ENCODE measurements around the gene TMTC2. TPM values are rescaled to one million over a fixed set of nuclear protein-coding genes. Genes with fewer than 3 reads are reported as not detected.
A peak's percentile ranks its signal among the peaks of the same experiment; 100 is the strongest.

Gene TMTC2
- total RNA-seq, 1 experiment from 2014 or later, result 1.2 TPM

DNA sequence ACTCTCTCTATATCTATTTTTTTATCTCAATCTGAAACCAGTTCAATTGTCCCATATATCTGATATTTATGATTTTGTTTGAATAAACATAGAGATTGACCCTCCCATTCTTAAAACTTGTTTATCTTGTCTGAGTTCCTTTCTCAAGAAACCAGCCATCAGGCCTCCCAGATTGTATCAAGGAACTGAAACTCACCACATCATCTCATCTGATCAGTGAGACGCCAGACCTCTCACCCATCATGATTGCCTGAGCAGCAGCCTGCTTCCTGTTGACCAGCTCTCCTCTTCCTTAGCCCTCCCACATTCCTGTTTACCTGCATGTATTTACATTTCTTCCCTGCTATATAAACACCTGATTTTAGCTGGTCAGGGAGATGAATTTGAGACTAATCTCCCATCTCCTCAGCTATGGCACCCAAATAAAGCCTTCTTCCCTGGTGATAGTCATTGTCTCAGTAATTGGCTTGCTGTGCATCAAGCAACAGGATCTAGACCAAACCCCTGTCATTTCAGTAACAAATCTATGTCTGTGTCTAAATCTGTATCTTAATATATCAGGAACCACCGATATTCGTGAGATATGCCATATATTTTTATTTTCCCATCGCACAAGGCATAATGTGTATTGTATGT is 323.6 kb downstream of the TMTC2 start:
- no peak for DNase-seq (ENCODE audit: low read depth)

DNA sequence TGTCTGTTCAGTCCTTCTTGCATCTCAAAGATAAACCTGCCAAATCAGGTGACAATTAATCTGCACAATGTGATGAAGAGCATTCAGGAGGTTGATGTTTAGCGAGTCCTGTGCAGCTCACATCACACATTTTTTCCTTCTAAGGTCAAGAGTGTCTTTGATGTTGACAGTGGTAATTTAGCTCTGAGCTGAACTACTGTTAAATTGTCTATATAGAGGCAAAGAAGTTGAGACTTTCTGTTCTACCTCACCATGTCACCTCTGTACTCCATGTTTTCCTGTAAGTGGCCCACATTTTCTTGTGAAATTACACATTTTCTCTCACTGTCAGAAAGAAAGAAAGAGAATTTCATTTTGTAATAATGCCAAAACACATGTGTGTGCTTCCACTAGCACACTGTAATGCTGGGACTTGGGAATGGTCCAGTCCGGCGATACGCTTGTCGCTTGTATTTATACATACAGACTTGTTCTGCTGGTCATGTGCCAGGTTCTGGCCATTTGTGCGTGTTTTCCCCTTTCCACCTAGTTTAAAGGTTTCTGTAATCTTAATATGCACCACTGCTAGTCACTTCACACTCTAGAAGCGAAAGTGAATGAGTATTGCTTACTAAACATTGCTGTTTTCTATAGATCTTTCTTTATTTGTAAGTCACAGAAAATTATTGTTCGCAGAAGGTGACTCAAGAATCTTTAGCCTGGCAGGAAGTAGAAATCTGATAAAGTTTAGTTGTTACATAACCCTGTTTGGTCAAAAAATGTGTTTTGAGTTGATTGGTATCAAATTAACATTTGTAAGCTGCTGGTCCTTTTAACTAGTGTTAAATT is 328.9 kb downstream of the TMTC2 start:
- DNase-seq (ENCODE audit: low read depth), result peak; percentile 56

DNA sequence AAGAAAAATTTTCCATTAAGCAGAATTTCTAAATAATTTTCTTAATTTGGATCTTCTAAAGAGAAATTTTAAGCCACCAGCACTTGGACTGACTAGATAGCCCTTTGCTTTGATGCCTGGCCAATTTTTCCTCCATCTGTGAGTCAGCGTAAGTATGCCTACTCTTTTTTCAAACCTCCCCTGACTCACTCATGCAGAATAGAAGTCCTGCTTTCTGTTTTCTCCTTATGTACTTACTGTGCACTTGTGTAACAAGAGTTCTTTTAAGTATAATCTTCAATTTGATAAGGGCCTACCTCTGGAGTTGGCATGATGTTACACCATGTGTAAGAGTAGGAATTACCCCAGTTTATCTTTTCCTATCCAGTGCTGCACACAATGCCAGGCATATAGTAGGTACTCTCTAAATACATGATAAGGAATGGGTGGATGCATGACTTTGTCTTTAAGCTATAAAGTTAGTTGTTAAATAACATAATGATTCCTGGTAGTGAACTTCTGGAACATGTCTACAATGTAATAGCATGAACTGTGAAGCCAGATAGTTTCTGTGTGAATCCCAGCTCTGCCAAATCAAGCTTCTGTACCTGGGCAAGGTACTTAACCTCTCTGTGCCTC is 329.6 kb downstream of the TMTC2 start:
- DNase-seq (ENCODE audit: low read depth), result peak; percentile 83

- peak; percentile 50 for DNase-seq (ENCODE audit: low read depth)
Observed at GRCh38 chr12:83016991-83017390, 330.3 kb downstream of the TMTC2 start.

GRCh38 chr12:83018088-83018487 is 331.4 kb downstream of the TMTC2 start:
- DNase-seq (ENCODE audit: low read depth), result peak; percentile 65

GRCh38 chr12:83027021-83027723 is 340.5 kb downstream of the TMTC2 start:
- DNase-seq (ENCODE audit: low read depth), result no peak

DNA sequence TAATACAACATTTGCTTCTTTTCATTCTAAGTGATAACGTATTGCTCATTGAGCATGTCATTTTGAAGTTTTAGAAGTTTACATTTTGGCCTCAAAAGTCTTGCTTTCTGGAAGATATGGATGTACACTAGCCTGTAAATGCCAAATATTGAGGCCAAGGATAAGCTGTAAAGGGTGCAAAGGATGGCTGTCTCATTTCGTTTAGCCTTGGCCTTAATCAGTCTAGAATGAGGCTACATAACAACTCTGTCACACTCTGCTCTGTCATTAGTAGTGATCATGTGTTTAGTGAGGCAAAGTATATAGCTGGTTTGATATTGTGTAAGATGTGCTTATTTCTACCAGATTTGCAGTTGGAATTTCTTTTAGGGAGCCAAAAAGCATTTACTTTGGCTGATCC is 344.5 kb downstream of the TMTC2 start:
- DNase-seq (ENCODE audit: low read depth), result no peak

- no peak for DNase-seq (ENCODE audit: low read depth)
Observed at GRCh38 chr12:83036847-83037246, 350.1 kb downstream of the TMTC2 start.

GRCh38 chr12:83039413-83039812 is 352.7 kb downstream of the TMTC2 start:
- DNase-seq (ENCODE audit: low read depth), result no peak

DNA sequence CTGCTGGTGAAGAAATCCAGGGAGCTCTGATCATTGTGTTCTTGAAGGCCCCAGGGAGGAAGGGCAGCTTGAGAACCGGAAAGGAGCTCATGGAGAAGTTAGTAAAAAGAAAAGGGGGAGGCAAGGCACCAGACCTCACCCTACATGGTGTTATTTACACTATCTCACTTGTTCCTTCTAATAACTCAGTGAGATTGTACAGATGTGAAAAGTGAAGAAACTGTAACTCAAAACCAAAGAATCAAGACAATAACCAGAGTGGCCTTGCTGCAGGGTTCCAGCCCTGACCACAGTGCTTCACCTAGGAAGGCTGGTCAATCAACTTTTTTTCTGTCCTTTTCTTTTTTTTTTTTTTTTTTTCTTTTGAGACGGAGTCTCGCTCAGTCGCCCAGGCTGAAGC is 353.6 kb downstream of the TMTC2 start:
- no peak for DNase-seq (ENCODE audit: low read depth)

DNA sequence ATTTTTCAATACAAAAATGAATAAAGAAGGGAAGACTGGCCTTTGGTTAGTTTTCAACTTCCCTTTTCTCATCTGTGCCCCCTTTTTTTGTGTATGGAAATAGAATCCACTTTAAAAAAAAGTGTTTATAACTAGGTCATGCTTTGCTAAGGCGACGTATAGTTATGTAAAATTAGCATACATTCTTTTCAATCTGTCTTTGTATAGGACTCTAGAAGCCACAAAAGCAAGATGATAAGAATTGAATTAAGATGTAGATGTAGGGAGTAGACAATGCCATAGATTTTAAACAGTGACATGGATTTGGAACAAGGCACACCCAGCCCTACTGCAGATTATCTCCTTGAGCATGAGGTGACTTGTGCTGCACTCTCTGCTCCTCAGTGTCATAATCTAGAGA is 354.3 kb downstream of the TMTC2 start:
- DNase-seq (ENCODE audit: low read depth), result no peak

- no peak for DNase-seq (ENCODE audit: low read depth)
Observed at GRCh38 chr12:83042441-83043200, 355.9 kb downstream of the TMTC2 start.

- DNase-seq (ENCODE audit: low read depth), result no peak
Observed at GRCh38 chr12:83044736-83045135, 358.0 kb downstream of the TMTC2 start.

GRCh38 chr12:83046019-83046418 is 359.3 kb downstream of the TMTC2 start:
- DNase-seq (ENCODE audit: low read depth), result no peak

GRCh38 chr12:83049306-83049705 is 362.6 kb downstream of the TMTC2 start:
- no peak for DNase-seq (ENCODE audit: low read depth)

DNA sequence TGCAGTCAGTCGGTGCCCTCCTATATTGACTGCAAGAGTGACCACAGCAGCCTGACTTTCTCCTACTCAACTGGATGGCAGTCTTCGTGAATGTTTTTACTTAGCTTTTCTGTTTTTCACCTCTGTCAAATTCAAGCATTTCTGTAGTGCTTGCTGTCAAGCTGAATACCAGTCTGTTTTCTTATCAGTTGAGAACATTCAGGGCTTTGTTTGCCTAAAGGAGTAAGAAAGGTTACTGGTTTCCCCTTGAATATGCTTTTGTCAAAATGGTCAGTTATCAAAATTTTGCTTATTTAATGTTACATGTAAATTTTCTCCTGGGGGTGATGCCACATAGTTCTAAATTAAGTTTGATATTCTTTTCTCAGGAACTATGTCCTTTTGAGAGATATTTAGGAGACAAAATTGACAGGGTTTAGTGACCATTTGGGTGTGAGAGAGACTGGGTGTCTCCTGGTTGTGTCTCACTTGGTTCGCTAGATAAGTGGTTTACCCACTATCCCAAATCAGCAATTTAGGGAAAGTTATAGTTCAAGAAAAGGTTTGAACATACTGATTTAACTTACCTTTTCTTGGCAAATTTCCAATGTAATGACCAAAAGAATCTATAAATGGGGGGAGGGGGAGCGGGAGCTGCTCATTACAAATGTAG is 366.3 kb downstream of the TMTC2 start:
- DNase-seq (ENCODE audit: low read depth), result peak; percentile 0

DNA sequence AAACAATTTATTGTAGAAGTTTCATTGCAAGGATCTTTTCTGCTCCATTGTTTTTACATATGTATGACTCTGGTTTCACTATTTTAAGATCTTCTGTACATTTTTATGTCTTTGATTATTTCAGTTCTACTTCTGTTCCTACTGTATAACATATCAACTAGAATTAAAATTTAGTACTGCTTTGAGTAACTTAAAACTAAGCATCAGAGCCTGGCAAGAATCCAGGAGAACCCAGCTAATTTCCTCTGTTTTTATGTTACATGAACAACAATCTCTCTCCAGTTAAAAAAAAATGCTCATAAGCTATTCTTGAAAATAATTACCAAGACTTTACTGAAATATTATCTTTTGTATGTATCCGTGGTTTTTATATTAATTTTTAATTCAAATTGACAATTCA is 370.7 kb downstream of the TMTC2 start:
- DNase-seq (ENCODE audit: low read depth), result no peak

DNA sequence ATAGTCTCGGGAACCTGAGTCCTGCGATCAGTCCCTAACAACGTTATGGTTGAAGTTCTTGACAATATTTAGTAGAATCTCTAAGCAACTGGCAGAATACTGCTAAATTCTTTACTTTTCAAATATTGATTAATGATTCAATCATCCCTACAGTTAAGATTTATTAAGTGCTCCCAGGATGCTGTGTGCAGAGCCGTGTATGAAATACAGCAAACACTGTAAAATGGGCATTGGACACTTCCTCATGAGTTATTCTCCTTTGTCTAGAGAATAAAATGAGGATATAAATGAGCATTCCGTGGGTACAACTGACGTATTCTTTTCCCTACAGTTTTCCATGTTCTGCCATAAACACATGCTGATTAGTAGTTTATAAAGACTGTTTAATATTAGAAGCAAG is 372.4 kb downstream of the TMTC2 start:
- DNase-seq (ENCODE audit: low read depth), result no peak

- DNase-seq (ENCODE audit: low read depth), result no peak
Observed at GRCh38 chr12:83065562-83065961, 378.9 kb downstream of the TMTC2 start.

DNA sequence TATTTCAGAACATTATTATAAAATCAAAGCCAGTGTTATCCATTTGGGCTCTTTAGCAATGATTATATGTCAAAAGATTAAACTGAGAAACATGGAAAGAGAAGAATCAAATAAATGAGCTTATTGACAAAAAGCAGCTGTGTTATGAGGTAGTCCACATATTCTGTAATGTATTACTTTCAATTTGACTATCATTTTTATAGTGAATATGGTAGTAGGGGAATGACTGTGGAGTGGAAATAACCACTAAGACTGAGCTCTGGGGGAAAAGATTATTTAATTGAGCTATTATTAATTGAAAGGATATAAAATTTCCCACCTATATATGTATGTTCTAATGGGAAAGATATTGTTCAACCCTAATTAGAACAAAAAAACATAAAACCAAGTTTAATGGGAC is 381.3 kb downstream of the TMTC2 start:
- no peak for DNase-seq (ENCODE audit: low read depth)

DNA sequence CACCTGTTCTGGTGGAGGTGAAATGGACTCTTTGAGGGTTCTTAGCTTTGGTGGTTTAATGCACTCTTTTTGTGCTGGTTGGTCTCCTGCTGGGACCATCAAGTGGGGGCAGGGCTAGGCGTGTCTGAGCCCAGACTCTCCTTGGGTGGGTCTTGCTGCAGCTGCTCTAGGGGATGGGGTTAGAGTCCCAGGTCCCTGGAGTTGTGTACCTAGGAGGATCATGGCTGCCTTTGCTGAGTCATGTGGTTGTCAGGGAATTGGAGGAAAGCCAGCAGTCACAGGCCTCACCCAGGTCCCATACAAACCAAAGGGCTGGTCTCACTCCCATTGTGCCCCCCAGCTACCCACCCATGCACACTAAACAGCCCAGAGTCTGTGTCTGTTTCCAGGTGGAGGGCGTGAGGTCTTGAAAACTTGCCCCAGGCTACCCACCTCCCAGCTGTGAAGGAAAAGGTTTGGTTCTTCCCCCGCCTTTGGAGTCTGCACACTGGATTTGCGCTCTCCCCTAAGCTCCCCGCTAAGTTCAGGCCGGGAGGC is 387.7 kb downstream of the TMTC2 start:
- DNase-seq (ENCODE audit: low read depth), result no peak

All from RPMI7951 (cell line).